Hematopoietic multipotent progenitor cell treated with erythropoietin and hydrocortisone succinate and interleukin-3 and kit ligand, for 8 days (in vitro differentiated cells): ENCODE results near the gene NPB.

Experiments
- DNase-seq: peaks from one replicate; pipeline ENCODE4 v3.0.0-alpha.2; 2015

NPB gene

DNA sequence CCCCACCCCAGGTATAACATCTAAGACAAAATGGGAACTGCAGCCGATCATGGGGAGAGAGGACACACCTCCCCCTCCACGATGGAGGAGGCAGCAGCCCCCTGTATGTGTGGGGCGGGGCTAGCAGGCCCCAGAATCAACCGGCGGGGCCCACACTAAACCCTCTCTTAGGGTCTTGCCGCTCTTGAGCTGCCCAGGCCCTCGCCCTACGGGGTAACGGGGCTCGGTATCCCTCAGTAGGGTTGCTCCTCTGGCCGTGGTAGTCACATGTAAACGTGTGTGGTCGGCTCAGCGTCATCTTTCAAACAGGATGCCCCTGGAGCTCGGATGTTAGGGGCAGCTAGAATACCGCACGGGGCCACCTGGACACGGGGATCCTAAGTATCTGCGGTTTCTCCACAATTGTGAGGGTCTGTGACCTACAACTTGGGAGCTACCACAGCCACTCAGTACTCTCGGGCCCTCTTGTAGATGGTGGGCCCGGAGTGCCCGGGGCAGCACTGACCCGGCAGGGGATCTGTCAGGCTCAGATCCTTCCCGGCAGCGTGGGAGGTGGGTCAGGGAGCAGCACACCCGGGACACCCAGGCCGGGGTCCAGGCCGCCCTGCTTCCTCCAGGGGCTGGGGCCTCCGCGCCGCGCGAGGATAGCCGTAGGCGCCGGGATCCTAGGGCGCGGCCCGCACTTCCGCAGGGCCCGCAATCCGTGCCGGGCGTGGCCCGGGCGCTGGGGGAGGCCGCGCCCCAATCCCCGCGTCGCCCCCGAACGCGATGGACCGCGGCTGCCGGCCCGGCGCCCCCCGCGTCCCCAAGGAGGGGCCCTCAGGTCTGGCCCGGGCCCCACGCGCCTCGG, 31.7 kb upstream of the NPB start:
- peak; percentile 34 for DNase-seq

DNA sequence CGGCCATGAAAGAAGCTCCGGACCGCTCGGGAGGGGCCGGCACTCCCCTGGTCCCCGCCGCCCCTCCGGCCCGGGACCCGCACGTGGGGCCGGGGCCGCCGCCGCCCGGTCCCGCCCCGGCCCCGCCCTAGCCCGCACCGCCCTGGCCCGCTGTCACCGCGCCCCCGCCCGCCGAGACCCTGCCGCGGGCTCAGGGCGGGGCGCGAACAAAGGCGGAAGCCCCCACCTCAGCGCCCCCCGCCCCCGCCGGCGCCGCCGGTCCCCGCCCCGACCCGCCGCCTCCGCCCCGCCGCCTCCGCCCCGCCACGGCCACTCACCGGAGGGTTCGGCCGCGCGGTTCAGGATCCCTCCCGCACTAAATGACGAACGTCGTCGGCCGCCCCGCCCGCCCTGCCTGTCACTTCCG, 31.1 kb upstream of the NPB start, which contains the start of gene ARHGDIA:
TSS of gene ARHGDIA (minus strand) at position 357 of the 406 bp plus-strand sequence. CDS start 1,407 bp downstream, outside the sequence.
- no peak for DNase-seq

DNA sequence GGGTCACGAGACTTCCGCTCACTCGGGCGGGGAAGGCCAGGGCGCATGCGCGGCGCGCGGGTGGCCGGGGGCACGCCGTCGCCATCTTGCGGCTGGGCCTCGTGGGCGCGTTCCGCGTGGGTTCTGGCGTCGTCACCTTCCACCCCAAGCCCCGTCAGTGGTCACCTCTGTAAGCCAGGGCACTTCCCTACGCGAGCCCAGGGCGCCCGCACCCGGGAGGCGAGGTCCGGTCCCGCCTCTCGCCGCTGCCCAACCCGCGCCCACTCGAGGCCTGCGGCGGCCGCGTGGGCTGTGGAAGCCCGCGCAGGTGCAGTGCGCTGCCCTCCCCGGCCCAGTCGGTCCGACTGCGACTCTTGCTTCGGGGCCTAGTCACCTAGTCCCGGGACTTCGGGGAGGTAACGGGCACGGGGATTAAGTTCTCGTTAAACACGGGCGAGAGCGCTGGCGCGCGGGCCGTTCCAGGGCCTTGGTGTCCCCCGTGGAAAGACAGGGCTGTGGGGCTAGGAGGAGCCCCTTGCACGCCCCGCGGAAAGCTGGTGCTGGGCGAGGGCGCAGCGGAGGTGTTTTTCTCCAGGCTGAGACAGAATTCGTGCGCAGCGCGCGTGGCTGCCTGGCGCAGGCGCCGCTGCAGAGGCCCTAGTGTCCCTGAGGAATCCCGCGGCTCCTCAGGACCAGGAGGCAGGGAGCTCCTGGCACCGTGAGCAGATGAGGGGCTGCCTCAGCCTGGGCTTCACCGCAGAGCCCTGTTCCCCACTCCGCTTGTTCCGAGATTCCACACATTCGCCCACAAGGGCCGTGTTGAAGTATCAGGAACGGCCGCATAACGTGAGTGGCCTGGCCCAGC, 30.4 kb upstream of the NPB start:
- peak; percentile 87 for DNase-seq

GRCh38 chr17:81877569-81877968, 24.5 kb upstream of the NPB start:
- no peak for DNase-seq

DNA sequence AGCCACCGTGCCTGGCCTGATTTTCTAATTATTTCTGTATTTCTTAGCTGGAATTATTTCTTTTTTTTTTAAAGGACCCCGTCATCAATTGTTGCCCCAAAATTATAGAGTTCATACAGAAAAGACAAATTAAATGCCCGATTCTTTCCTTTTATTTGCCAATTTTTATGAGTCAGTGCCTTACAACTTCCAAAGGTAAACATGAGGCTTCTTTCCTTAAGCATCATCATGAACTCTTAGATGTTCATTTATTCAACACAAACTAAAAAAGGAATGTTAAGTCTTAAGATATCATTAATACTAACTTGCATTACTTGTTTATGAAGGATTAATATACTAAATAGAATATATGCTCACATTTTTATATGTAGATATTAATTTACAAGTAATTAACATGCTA, 23.7 kb upstream of the NPB start:
- no peak for DNase-seq

DNA sequence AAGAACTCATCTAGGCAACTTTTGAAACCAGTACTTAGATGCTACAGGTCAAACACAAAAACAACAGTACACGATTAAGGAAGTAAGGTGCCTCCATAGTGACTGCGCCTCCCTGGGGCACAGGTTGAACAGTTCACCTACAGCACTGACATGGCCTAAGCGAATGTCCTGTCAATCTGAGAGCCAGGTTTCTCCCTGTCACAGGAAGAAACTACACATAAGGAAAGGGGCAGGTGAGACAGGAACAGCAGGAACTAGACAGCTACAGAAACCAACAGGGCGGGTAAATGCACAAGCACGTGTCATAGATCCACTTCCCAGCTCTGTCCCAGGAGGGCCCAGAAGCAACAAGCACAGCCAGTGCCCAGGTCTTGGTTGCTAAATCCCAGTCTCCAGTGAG, 22.9 kb upstream of the NPB start:
- DNase-seq = no peak

DNA sequence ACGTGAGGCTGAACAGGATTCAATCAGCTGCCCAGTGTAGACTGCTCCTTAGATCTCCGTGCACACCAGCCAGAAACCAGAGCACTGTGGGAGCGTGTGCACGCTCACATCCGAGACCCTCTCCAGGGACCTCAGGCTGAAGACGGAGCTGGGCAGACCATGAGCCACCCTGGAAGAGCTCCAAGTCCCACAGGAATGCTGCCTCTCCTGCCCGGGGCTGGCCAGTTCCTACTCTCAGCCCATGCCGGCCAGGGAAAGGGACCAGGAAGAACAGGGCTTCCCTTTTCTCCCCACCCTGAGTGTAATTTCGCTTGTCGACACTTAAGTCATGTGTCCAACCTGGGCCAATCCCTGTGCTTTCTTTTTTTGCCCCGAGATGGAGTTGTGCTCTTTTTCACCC, 17.5 kb upstream of the NPB start:
- DNase-seq = no peak

DNA sequence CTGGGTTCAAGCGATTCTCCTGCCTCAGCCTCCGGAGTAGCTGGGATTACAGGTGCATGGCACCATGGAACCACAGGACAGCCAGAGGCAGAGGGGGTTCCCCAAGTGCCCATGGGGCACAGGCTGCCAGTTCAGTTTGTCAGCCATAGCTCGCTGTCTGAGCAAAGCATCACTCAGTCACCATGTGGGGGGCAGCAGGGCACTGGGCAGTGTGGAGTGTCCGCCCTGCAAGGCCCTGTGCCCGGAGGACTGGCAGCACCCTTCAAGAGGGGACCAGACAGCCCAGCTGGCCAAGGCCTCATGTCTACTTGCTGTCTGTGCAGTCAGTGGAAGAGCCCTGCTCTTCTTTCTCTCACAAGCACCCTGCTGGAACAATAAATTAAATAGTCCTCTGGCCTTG, 17.1 kb upstream of the NPB start:
- no peak for DNase-seq

DNA sequence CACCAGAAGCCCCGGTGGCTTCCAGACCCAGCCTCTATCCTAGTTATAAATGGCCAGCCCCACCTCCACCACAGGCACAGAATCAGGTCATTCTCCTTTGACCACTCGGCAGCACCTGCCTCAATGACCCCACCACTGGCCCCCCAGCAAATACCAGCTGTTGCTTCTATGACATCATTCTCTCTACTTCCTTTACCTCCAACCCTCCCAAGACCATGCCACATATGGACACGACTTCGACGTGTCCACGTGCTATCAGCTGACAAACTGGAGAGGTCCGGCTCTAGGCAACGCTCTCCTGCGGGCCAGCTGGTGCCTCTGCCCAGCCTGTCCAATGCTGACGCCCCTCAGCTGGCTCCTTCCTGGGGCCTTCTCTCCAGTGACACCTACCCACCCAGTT, 16.6 kb upstream of the NPB start:
- no peak for DNase-seq

DNA sequence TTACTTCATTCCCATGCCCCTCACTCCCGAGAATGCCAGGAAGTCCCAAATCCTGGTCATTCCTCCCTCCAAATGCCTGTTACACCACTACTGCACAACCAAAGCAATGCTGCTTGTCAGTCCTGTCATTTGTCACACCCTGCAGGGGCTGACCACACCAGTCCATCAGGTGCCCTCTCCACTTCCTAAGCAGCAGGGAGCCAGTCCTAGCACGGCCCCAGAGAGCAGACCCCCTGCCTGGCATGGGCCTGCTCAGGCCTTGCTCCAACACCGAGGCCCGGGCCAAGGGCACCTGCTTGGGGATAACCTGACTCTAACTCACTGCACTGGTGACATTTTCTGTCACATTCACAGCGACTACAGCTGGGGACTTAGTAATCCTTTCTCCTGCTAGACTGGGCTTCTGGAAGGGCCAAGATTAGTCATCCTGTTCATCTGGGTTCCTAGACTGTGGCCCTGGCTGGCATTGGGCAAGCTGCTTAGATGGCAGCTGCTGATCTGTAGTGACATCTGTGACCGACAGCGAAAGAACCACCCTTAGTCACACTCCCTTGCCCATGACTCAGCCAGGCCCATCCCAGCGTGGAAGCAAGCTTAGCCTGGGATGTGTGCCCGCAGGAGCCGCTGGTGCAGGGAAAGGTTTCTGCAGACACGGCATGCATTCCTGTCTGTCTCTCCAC, 16.0 kb upstream of the NPB start:
- DNase-seq = peak; percentile 83

- no peak for DNase-seq
Observed at GRCh38 chr17:81888105-81888987, 13.7 kb upstream of the NPB start.

DNA sequence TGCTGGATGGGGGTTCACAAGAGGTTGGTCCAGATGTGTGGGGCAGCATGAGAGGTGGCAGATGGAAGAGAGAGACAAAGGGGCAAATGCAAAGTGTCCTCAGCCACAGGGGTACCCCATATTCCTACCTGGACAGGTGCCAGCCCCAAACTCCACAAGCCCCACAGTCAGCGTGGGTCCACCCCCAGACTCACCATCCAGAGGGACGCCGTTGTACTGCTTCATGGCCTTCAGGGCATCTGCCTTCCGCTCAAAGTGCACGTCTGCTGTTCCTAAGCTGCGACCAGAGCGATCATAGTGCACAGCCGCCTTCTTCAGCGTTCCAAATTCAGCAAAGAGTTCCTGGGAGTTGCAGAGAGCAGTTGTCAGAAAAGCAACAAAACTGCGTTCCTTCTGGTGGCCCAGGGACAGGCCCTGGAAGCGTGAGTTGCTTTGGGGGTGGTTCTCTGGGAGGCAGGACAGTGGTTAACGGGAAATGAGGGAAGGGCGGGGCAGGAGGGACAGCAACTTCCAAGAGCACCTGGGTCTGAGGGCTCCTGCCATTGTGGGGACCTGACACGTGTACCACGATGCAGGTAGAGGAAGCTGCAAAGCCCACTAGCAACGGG, 12.9 kb upstream of the NPB start:
- DNase-seq = no peak

- DNase-seq = no peak
Observed at GRCh38 chr17:81889602-81890001, 12.4 kb upstream of the NPB start.

GRCh38 chr17:81890447-81891302, 11.4 kb upstream of the NPB start:
- peak; percentile 37 for DNase-seq

DNA sequence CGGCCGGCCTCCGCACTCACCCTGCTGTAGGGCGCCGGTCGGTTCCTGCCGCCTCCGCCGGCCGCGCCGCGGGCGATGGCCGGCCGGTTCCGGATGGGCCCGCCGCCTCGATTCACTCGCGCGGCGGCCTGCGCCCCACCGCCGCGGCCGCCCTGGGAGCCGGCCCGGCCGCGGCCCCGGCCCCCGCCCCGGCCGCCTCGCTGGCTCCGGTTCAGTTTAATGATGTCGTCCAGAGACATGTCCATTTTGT, 10.8 kb upstream of the NPB start:
- DNase-seq = no peak

DNA sequence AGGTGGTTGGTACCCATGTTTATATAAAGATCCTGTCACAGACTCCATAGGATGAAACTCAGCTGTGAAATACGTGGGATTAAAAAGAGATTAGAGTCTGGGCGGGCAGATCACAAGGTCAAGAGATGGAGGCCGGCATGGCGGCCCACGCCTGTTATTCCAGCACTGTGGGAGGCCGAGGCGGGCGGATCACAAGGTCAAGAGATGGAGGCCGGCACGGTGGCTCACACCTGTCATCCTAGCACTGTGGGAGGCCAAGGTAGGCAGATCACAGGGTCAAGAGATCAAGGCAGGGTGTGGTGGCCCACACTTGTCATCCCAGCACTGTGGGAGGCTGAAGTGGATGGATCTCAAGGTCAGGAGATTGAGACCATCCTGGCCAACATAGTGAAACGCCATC, 6.6 kb upstream of the NPB start:
- DNase-seq = no peak

DNA sequence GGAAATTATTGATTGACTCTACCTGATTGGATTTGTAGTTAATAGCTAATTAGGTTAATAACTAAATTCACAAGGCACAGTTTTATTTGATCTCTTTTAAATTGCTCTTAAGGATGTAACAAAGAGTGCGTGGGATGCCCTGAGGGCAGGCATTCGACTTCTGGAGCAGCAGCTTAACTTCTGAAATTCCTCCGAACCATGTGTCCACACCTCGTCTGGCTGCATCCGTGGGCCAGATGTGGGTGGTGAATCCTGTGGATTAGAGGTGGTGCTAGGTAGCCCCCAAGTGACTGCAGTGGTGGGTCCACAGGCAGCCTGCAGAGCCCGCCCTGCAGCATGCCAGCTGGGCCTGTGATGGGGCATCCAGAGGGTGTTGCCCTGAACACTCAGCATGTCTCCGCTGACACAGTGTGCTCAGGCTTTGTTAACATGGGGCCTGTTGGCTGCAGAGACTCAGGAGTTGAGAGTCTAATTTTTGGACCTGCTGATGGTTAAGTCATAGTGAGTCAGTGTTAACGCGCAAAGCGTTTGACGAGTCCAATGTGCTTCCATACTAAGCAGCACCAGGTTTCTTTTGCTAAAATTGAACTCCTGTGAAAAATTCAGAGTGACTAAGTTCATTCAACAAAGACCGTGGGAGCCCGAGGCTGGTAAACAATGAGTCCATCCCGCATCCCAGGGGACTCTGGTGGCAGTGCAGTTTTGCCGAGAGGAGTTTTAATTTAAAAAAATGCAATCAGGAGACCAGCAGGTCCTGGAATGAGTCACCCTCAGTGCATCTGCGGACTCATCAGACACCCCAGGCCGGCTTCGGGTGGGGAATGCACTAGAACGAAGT, 3.8 kb upstream of the NPB start:
- DNase-seq = no peak

DNA sequence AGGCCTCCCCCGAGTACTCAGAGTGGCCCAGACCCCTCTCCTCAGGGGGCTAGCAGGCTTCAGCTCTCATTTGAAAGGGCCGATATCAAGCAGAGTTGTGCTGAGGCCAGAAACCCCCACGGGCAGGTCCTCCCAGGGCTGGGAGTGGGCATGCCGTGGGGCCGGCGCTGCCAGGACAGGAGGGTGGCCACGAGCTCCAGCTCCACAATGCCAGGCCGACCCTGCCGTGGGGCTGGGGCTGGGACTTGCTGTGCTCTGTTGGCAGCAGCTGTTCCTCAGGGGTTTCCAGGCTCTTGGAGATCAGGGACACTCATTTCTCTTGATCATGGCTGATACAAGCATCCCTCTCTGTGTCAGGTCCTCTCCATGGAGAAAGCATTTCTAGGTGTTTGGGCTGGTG, 3.2 kb upstream of the NPB start:
- no peak for DNase-seq

- no peak for DNase-seq
Observed at GRCh38 chr17:81899514-81900166, 2.4 kb upstream of the NPB start.
